ENCODE measurements around the gene MAGI2.
"Not testable (repeated sequence)": the region's sequence is repeated elsewhere in the genome, so short reads cannot be mapped to it uniquely, and the experiment has no call there.

Gene MAGI2

DNA sequence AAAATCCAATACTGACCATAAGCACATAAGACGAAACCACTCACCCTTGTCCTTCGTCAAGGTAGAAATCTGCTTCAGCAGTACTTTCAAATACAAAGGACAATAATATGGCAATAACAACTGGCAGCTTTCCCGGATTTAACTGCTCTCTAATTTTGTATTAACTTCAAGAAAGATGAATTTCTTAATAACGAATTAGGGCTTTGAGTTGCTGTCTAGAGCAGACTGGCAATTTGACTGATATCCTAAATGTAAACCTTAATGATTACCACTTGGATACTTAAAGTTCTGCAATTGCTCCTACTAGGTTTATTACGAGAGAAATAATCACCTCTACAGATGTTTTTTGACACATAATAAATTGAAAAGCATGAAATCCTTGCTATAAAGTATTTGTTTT, 418.7 kb downstream of the MAGI2 start:
- no peak for DNase-seq

DNA sequence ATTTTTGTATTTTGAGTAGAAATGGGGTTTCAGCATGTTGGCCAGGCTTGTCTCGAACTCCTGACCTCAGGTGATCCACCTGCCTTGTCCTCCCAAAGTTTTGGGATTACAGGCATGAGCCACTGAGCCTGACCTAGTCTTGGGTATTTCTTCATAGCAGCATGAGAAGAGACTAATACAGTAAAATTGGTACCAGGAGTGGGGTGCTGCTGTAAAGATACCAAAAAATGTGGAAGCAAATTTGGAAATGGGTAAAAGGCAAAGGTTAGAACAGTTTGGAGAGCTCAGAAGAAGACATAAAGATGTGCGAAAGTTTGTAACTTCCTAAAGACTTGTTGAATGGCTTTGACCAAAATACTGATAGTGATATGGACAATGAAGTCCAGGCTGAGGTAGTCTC, 433.8 kb downstream of the MAGI2 start:
- not testable (repeated sequence) for DNase-seq

DNA sequence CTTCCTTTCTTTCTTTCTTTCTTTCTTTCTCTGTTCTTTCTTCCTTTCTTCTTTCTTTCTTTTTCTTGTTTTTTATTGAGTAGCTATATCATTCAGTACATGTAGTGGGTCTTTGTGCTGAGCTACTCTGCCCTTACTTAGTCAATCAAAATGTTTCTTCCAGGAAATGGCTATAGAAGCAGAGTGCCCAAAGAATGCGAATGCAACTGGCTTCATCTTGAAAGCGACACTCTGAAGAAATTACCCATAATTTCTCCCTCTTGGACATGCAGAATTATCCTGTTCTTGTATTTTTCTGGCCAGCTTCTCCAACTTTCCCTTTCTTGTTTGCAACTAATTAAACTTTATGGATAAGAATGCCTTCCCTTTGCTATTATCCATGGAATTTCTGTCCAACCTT, 441.5 kb downstream of the MAGI2 start:
- DNase-seq: no peak

- DNase-seq: no peak
These were observed 443.8 kb downstream of the MAGI2 start for GRCh38 chr7:79009647-79010046.

DNA sequence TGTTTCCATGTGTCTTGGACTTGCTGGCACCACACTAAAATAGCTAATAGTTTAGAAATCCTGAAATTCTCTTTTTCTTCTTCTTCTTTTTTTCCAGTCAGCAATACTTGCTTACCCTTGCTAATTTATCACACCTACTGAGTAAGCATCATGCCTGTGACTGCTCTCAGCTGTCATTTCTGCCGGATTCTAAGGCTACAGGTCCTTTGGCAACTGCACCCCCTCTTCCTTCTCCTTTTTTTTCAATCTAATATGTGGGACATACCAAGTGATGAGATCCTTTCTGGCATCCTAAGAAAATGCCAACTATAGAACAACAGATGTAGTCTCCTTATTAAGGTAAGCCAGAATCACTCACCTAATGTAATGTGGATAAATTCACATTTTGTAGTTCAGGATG, 444.7 kb downstream of the MAGI2 start:
- DNase-seq: no peak

GRCh38 chr7:78996013-78996412, 457.5 kb downstream of the MAGI2 start:
- DNase-seq: no peak

DNA sequence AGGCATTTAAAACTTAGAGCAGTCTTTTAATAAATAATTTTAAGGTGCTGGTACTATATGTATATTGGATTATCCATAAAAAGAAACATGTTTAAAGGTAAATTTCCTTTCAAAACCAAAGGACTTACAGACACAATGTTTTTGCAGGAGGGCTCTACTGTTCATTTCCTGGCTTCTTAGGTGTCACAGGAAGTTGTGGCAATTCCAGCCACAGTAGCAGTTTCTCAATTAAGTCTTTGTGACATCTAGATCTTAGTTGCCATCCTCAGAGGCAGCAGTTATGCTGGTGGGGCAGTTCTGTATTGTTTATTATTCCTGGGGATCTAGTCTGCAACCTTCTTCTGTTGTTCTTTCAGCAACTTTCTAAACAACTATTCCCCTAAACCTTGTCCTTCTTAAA, 460.1 kb downstream of the MAGI2 start:
- no peak for DNase-seq

GRCh38 chr7:78985509-78985908, 468.0 kb downstream of the MAGI2 start:
- DNase-seq: no peak

DNA sequence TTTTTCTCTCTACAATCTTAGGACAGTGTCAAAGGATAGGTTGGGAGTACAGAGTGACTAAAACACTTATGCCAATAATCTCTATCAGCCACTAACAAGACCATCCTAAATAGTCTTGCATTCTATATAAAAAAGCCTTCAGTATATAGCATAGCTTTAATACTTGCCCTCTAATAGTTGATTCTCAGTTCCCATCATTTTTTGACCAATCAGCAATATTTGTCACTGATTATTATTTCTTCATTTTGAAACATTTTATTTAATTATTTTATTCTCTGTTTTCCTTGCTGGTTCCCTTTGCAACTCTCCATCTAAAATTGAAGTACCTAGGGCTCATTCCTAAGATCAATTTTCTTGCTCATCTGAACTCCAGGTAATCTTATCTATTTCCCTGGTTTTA, 470.0 kb downstream of the MAGI2 start:
- DNase-seq: no peak

DNA sequence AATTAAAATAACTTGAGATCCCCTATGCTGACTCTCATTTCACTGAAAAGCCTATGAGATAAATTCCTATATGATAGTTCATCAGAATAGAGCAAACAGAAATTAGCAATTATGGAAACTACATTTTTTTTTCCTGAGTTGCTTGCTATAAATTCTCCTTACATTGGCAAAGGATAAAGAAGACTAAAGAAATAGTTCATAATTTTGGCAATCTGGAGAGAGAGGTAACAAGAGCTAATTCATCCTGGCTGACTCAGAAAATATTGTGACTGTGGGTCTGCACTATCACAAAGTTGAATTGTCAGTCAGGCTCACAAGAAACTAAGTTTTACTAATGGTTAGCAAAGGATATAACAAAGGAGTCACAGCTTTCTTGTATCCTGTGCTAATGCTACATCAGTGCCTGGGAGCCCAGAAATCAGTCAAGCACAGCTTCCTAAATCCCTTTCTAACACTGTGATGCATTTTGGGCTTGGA, 483.0 kb downstream of the MAGI2 start:
- DNase-seq: no peak

DNA sequence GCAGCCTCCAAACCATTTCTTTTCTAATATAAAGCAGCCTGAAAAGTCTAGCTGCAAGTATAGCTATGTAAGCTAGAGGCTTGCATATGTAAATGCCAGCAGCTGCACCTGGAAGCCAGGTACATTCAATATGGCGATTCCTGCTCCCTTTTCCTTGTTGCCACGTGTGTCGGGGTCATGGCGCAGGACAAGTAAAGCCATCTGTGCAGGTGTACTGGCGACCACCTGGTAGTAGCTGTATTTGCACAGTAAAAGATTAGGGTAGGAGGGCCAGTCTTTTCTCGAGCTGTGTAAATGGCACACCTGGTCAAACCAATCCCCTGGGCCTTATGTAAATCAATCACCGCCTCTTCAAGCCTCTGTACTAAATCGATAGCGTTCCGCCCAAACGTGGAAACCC, 484.5 kb downstream of the MAGI2 start:
- no peak for DNase-seq

GRCh38 chr7:78967561-78967960, 485.9 kb downstream of the MAGI2 start:
- not testable (repeated sequence) for DNase-seq

DNA sequence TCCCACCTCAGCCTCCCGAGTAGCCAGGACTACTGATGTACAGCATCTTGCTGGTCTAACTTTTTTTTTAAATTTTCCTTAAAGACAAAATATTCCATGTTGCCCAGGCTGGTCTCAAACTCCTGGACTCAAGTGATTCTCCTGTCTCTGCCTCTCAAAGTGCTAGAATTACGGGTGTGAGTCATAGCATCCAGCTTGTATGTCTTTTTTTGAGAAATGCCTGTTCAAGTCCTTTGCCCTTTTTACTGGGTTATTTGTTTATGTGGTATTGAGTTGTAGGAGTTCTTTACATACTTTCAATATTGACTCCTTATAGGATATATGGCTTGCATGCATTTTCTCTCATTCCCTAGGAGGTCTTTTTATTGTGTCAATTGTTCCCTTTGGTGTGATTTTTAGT, 486.4 kb downstream of the MAGI2 start:
- DNase-seq: no peak

- DNase-seq: no peak
These were observed 494.0 kb downstream of the MAGI2 start for GRCh38 chr7:78959477-78959876.

DNA sequence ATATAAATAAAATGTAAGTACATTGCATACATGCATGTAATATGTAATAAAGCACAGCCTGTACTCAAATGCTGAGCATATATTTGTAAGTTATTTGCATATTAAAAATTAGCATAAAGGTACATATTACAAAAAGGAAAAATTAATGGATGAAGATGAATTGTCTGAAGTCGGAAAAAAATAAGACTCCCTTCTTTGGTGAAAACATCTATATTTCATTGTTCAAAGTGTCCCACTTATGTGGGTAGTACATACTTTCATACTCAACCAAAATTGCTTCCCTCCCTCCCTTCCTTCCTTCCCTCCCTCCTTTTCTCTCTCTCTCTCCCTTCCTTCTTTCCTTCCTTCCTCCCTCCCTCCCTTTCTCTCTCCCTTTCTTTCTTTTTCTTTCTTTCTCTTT, 498.1 kb downstream of the MAGI2 start:
- DNase-seq: no peak

DNA sequence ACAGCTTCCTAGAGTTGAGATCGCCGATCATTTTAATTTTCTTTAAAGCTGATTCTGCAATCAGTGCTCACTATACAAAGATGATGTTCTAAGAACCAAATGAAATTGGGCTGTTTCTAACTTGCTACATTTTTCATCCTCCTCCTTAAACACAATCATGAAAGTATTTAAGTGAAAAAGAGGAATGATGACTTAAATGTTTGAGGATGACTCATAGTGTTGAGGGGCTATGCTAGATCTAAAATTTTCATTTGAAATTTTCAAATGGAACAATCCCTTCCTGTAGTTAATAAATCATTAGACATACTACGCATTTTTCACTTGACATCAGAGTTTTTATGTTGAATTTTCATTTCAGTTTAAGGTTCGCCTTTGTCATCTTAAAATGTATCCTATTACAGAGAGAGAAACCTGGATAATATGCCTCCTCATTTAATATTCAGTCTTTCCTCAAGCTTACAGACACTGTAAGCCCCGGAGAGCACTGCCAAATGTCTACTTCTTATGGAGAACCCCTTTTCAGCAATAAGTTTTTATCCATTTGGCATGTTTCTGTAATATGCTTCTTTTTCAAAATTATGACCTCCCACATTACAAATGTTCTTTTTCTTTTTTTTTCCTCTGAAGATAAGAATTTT, 499.6 kb downstream of the MAGI2 start:
- no peak for DNase-seq

GRCh38 chr7:78953090-78953489, 500.4 kb downstream of the MAGI2 start:
- DNase-seq: no peak

DNA sequence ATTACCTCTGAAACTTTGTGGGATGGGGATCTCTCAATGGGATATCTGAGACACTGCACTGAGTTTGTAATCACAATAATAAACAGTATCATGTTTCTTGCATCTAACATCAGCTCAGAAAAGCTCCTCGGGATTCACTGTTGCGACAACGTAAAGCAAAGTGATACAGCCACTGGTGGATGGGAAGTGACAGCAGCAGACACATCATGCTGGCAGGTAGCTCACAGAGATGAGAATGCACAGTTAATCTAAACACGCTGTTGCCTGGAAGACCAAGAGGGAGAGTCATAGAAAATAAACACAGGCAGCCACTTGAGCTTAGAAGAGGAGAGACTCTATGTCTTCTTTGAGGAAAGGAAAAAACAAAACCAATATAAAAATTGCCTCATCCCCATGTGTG, 513.8 kb downstream of the MAGI2 start:
- DNase-seq: no peak

DNA sequence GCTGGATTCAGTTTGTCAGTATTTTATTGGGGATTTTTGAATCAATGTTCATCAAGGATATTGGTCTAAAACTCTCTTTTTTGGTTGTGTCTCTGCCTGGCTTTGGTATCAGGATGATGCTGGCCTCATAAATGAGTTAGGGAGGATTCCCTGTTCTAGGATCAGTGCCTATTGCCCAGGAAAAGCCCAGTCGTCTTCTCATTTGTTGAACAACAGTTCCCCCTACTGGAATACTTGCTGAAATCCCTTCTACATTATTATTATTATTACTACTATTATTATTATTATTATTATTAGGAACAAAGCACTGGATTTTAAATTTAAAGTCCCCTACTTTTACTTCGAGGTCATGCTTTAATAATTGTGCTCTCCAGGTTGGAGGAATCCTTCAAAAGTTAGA, 528.9 kb downstream of the MAGI2 start:
- DNase-seq: no peak

- DNase-seq: no peak
These were observed 540.7 kb downstream of the MAGI2 start for GRCh38 chr7:78912781-78913180.

- no peak for DNase-seq
These were observed 546.7 kb downstream of the MAGI2 start for GRCh38 chr7:78906735-78907134.

DNA sequence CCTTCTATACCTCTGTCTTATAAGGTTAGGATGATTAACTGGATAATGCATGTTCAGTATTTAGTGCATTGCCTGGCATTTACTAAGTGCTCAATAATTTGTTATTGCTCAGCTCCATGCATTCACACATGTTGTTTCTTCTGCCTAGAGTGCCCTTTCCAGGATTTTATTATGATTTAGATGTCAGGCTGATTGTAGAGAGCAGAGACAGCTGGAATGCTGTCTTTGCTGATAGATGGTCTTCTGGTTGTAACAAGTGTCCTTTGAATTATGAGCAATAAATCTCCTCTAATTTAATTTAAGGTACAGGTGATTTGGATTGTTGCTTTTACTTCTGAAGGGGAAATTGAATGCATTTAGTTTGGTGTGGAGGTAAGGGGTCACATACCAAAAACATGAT, 548.0 kb downstream of the MAGI2 start:
- DNase-seq: no peak

- no peak for DNase-seq
These were observed 548.5 kb downstream of the MAGI2 start for GRCh38 chr7:78904983-78905382.

GRCh38 chr7:78901566-78901965, 551.9 kb downstream of the MAGI2 start:
- DNase-seq: no peak

GRCh38 chr7:78900806-78901205, 552.7 kb downstream of the MAGI2 start:
- no peak for DNase-seq

DNA sequence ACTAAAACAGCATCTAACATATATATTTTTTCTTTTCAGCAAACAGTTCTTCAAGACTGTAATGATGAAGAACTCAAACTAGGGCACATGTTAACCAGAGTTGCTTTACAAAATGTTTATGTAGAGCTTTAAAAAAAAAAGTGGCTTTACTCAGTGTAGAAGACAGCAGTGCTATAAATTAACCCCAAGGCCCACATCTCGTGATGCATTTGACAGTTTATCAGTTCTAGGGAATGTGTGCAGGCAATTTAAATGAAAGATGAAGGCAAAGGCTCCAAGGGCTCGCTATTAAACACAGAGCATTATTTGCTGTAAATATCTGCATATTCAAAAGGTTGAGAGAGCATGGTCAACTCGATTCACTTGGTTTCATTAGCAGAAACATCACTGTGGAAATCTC, 558.1 kb downstream of the MAGI2 start:
- DNase-seq: no peak

Data from left hindlimb (tissue), 1 donor.